ENCODE measurements around the gene AFAP1. TPM values are rescaled to one million over a fixed set of nuclear protein-coding genes. Genes with fewer than 3 reads are reported as not detected.

AFAP1 gene
- total and polyA plus RNA-seq, 2 of the 4 experiments (the other 2 are of a cell fraction), result 48.2 to 80.9 TPM

- H2AFZ ChIP-seq (replicated peaks; ENCODE audit: low read length, poor library complexity), result no peak overlapping the region
- peaks cover 39 to 82% of the 10 kb centered on the region in 2 experiments; a peak in 3 of 4 replicates for H3K79me1 ChIP-seq (ENCODE audit: low read depth in 1 of 2, low read length in 2 of 2)
- H4K8ac ChIP-seq (ENCODE audit: low read depth in 2 of 2, low read length in 2 of 2), result no peak overlapping the region
- no peak overlapping the region for H4K5ac ChIP-seq (ENCODE audit: low read depth, low read length)
- CTCF ChIA-PET, result no interaction called here
- no peak overlapping the region for H3K18ac ChIP-seq (ENCODE audit: low read depth, low read length)
- BruUV-seq (replicated peaks), result no TSS peak
- H3K27me3 ChIP-seq (ENCODE audit: control insufficient read depth, insufficient read depth, low read length), result no peaks in the 10 kb centered on the region
- H2AK9ac ChIP-seq (replicated peaks; ENCODE audit: low read depth, low read length, poor library complexity), result no peak overlapping the region
- no peak overlapping the region for H3K9ac ChIP-seq (ENCODE audit: low read depth, low read length)
- no peak overlapping the region for H3K14ac ChIP-seq (replicated peaks; ENCODE audit: low read depth, low read length)
- in situ Hi-C loops (cut with MboI; ENCODE audit: low sequenced_read_pairs) (loop anchor here (10.0 kb wide), 1 partner anchor 220 kb away; no protein-coding TSS in a partner anchor), intact Hi-C loops (cut with micrococcal nuclease) (no loop called here), dilution Hi-C loops (cut with HindIII; ENCODE audit: low sequenced_read_pairs, unreplicated experiment) (no loop called here)
- H2BK5ac ChIP-seq (ENCODE audit: low read depth, low read length, poor library complexity, severe bottlenecking), result no peak overlapping the region
- no peak overlapping the region for H3K23ac ChIP-seq (ENCODE audit: low read depth, low read length)
- H3K4me1 ChIP-seq (ENCODE audit: control insufficient read depth, insufficient read depth, low read length), result peaks cover 4% of the 10 kb centered on the region
- peaks cover 15% of the 10 kb centered on the region; the same call in 1 of the 2 replicates for H3K9me1 ChIP-seq (ENCODE audit: insufficient read depth, low read length)
- POLR2A ChIA-PET (ENCODE audit: unreplicated experiment), result no interaction called here
- peaks cover 92% of the 10 kb centered on the region for H3K36me3 ChIP-seq (ENCODE audit: control insufficient read depth, insufficient read depth, low read length)
- H3K56ac ChIP-seq (ENCODE audit: extremely low read depth, insufficient read depth, low read length), result no peak overlapping the region
- no peak overlapping the region for H2BK15ac ChIP-seq (ENCODE audit: low read depth, low read length)
- ATAC-seq (ENCODE audit: low read depth) (no peak), DNase-seq (no peak)
- no peak overlapping the region for H3K4me2 ChIP-seq (ENCODE audit: low read depth, low read length)
- no peak overlapping the region for H2BK120ac ChIP-seq (ENCODE audit: low read depth, low read length)
- WGBS, 2 experiments (ENCODE audit: extremely low coverage in 2 of 2, insufficient read length in 1 of 2), result 86% methylated on average over 1 of the region's 5 CpGs; no CpG with 5 or more reads in 1 of the 2 experiments
- no peak overlapping the region for H3K4ac ChIP-seq (ENCODE audit: low read depth, low read length)
- no peak overlapping the region for H3K4me3 ChIP-seq (ENCODE audit: insufficient read depth, low read depth, low read length)
- H4K91ac ChIP-seq (ENCODE audit: insufficient read depth, low read depth, low read length), result no peak overlapping the region
- H2BK20ac ChIP-seq (ENCODE audit: low read depth, low read length), result no peak overlapping the region
- no peak overlapping the region for H2AK5ac ChIP-seq (ENCODE audit: low read depth, low read length)
- peaks cover 55% of the 10 kb centered on the region for H4K20me1 ChIP-seq (ENCODE audit: insufficient read depth, low read length)
- H3K9me3 ChIP-seq (ENCODE audit: control insufficient read depth, insufficient read depth, low read length), result no peaks in the 10 kb centered on the region
- TF ChIP-seq MAZ (IDR thresholded peaks at IDR 0.05; ENCODE audit: borderline replicate concordance, low read depth, low read length), result no peak
- TF ChIP-seq USF2 (IDR thresholded peaks at IDR 0.05; ENCODE audit: low read depth, low read length), result no peak
- no peak for TF ChIP-seq ELK1 (IDR thresholded peaks at IDR 0.05; ENCODE audit: borderline replicate concordance, low read depth, low read length)
- H3K27ac ChIP-seq (ENCODE audit: insufficient read depth, low read length), result no peak overlapping the region
These were observed 175.2 kb downstream of the AFAP1 start for GRCh38 chr4:7764466-7764865.

Data from IMR-90 (cell line).